WERI-Rb-1 (cell line): Measurements from ENCODE around the gene KIAA1671.

Experiments
- DNase-seq: peaks from one replicate; pipeline ENCODE4 v3.0.0-alpha.2; 2020
- H3K27ac ChIP-seq: fragments of 250-450 bp; sonication (Bioruptor Pico); 2 replicates; pipeline ENCODE4 v1.5.1; 2020; ENCODE audit warnings: mild to moderate bottlenecking, moderate library complexity
- H3K27me3 ChIP-seq: fragments of 250-450 bp; sonication (Bioruptor Pico); 2 replicates; pipeline ENCODE4 v1.5.1; 2021; ENCODE audit warnings: mild to moderate bottlenecking, low read depth, moderate library complexity; ENCODE audit not compliant: insufficient read depth, severe bottlenecking
- H3K36me3 ChIP-seq: fragments of 250-450 bp; sonication (Bioruptor Pico); 2 replicates; pipeline ENCODE4 v1.5.1; 2020; ENCODE audit warnings: mild to moderate bottlenecking, moderate library complexity
- H3K4me3 ChIP-seq: 2 replicates; pipeline ENCODE4 v1.5.1; 2011; ENCODE audit warnings: low read depth, mild to moderate bottlenecking, control low read depth, low read length
- H3K9me3 ChIP-seq: fragments of 250-450 bp; sonication (Bioruptor Pico); 2 replicates; pipeline ENCODE4 v1.5.1; 2021; ENCODE audit warnings: mild to moderate bottlenecking, moderate library complexity; ENCODE audit not compliant: severe bottlenecking
- CTCF ChIP-seq: IDR thresholded peaks from 2 replicates; pipeline ENCODE4 v1.5.1; 2011; ENCODE audit warnings: low read depth, mild to moderate bottlenecking, control low read depth, inconsistent platforms, low read length

Gene KIAA1671

GRCh38 chr22:25193130-25193529 is 240.6 kb downstream of the KIAA1671 start:
- Histone ChIP-seq H3K36me3 (no peaks in the 10 kb centered on the region; the same call in none of the 2 replicates), H3K4me3 (no peak overlapping the region), H3K9me3 (no peaks in the 10 kb centered on the region), H3K27ac (no peak overlapping the region), H3K27me3 (no peaks in the 10 kb centered on the region)
- TF ChIP-seq CTCF, result no peak
- no peak for DNase-seq

DNA sequence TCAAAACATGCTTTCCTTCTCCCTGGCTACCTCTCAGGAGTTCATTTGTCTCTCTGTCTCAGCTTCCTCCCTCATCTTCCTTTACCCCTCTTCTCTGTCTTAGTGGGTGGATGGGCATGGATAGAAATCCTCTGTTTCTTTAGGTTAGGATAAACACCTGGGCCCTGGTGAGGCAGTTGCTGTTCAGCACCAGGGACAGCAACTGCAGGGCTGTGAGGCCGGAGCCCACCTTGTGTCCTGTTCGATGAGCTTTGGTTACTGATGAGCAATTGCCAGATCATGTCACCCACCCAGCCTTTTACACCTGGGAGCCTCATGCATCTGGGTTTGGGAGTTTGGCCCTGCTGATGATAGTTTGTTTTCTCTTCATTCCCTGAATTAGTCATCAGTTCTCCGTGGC is 241.0 kb downstream of the KIAA1671 start:
- Histone ChIP-seq H3K27me3 (no peaks in the 10 kb centered on the region), H3K4me3 (no peak overlapping the region), H3K36me3 (no peaks in the 10 kb centered on the region; the same call in none of the 2 replicates), H3K27ac (no peak overlapping the region), H3K9me3 (no peaks in the 10 kb centered on the region)
- DNase-seq, result no peak
- TF ChIP-seq CTCF, result no peak

GRCh38 chr22:25196326-25196725 is 243.8 kb downstream of the KIAA1671 start:
- Histone ChIP-seq H3K36me3 (no peaks in the 10 kb centered on the region; the same call in none of the 2 replicates), H3K4me3 (no peak overlapping the region), H3K27me3 (no peaks in the 10 kb centered on the region), H3K27ac (no peak overlapping the region), H3K9me3 (no peaks in the 10 kb centered on the region)
- no peak for DNase-seq
- no peak for TF ChIP-seq CTCF

DNA sequence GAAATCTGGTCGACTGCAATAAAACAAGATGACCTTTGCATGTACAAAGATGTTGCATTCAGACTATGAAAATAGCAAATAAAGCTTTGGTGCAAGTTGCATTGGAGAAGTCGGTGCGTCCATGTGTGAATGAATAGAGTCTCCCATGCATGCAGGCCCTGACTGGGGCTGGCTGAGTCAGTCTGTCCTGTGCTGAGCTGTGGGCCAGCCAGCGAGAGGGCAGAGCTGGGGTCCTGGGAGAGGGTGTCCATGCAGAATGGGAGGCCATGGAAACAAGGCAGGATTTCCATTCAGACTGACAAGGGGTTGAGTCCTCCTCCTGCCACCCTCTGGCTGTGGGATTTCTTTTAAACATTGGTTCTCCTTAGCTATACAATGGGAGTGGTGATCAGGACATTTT is 244.8 kb downstream of the KIAA1671 start:
- DNase-seq, result no peak
- H3K36me3 ChIP-seq, result no peaks in the 10 kb centered on the region; the same call in none of the 2 replicates
- TF ChIP-seq CTCF, result no peak
- no peak overlapping the region for H3K27ac ChIP-seq
- no peak overlapping the region for H3K4me3 ChIP-seq
- no peaks in the 10 kb centered on the region for H3K27me3 ChIP-seq
- H3K9me3 ChIP-seq, result no peaks in the 10 kb centered on the region

DNA sequence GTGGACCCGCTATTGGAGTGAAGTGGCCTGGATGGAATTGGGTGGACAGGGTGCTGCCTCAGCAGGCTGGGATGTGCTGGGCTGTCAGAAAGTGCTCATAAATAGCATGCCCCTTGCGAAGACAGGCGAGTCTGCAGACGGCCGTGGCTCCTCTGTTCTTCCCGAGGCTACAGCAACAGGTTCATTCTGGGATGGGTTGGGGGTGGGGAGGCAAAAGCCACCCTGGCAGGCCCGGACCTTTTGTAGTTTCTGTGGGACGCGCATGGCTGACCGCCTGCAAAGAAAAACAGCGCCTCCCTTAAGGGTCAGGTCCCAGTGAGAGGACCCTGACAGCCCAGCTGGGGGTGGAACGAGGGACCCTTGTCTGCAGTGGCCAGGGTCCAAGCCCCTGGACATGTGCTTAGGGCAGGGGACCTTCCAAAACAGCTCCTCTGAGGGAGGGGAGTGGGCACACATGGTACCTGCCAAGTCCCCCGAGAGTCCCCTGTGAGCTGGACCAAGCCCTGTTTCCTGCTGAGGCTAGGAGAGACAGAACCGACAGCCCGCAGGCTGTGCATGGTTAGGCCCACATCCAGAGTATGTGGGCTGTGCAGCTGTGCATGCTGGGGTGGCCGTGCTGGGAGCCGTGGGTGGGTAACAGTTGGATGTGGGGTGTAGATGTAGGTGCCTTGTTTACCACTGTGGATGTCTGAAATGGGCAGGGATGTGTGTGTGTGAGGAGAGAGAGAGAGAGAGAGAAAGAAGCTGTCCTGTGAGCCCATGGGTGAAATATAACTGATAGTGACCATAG is 247.4 kb downstream of the KIAA1671 start, which contains the start of gene CRYBB3:
CRYBB3 (plus strand) TSS at position 128 of the 790 bp plus-strand sequence. CDS start 1,539 bp downstream, outside the sequence.
- no peaks in the 10 kb centered on the region for H3K36me3 ChIP-seq
- no peaks in the 10 kb centered on the region for H3K9me3 ChIP-seq
- DNase-seq, result no peak
- TF ChIP-seq CTCF, result no peak
- H3K4me3 ChIP-seq, result no peak within 1 kb of the TSS
- no peaks in the 10 kb centered on the region for H3K27me3 ChIP-seq
- no peak within 1 kb of the TSS for H3K27ac ChIP-seq
